ENCODE results near the gene CEP192.

The CEP192 gene

GRCh38 chr18:13145636-13146190 is 154.6 kb downstream of the CEP192 start:
- DNase-seq = no peak

- no peak for DNase-seq
Observed at GRCh38 chr18:13147130-13147529, 156.0 kb downstream of the CEP192 start.

GRCh38 chr18:13151656-13152055 is 160.5 kb downstream of the CEP192 start:
- DNase-seq = no peak

GRCh38 chr18:13158428-13158827 is 167.3 kb downstream of the CEP192 start:
- DNase-seq = no peak

GRCh38 chr18:13159579-13159978 is 168.4 kb downstream of the CEP192 start:
- no peak for DNase-seq

- no peak for DNase-seq
Observed at GRCh38 chr18:13161276-13161899, 170.2 kb downstream of the CEP192 start.

GRCh38 chr18:13163167-13163927 is 172.2 kb downstream of the CEP192 start:
- no peak for DNase-seq

- DNase-seq = no peak
Observed at GRCh38 chr18:13164406-13164805, 173.2 kb downstream of the CEP192 start.

- DNase-seq = no peak
Observed at GRCh38 chr18:13165636-13166423, 174.7 kb downstream of the CEP192 start.

GRCh38 chr18:13173578-13174145 is 182.5 kb downstream of the CEP192 start:
- DNase-seq = no peak

Data from CD4-positive, alpha-beta T cell treated with Interleukin-15 for 1 hour (primary cell).